ENCODE data around the gene C1orf174. TPM values are rescaled to one million over a fixed set of nuclear protein-coding genes. Genes with fewer than 3 reads are reported as not detected.

The C1orf174 gene
- total RNA-seq, 1 donor from 2014 or later: 17.3 TPM

- no peak for DNase-seq
Observed at GRCh38 chr1:3909615-3910014, 9.5 kb upstream of the C1orf174 start.

- no peak for DNase-seq
Observed at GRCh38 chr1:3908886-3909517, 8.9 kb upstream of the C1orf174 start.

DNA sequence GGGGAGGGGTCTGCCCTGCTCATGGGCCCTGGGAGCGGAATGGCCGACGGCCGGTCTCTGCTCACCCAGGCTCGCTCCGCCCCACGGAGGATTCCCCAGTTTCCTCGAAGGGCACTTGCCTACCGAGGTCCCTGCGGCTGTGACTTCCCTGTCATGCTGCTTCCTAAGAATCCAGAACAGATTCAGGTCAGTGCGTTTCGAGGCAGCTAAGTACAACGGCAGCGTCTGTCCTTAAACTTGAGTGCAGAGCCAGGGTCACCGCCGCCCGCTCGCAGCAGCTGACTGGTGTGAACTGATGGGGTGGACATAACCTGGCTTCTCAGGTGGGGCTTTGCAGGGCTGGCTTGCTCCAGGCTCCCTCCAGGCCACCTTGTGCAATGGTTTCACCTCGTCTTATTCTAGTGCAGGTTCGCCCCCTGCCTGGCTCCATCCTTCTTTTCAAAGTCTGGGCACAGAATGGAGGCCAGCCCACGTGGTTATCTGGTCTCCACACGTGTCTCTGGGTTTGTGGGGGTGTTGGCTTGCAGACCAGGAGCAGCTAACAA is 7.6 kb upstream of the C1orf174 start:
- DNase-seq: no peak

DNA sequence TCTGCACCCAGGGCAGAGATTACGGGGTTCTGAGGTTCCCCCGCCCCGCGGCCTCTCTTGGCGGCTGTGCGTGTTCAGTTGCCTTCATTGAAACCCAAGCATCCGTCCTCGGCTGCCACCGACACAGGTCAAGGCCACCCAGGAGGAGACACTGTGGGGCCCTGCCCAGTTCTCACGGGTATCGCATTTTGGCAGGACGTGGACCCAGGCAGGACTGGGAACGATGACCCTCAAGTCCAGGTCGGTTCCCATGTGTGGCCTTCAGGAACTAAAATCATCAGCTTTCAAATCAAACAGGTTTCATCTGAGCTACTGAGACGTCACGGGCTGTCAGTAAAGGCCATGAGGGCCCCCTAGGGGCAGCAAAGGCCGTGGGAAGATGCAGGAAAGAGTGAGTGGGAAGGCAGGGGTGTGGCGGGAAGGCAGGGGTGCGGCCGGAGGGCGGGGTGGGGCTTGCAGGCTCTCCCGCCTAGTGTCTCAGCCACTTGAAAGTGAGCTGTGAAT is 7.0 kb upstream of the C1orf174 start:
- DNase-seq: no peak

DNA sequence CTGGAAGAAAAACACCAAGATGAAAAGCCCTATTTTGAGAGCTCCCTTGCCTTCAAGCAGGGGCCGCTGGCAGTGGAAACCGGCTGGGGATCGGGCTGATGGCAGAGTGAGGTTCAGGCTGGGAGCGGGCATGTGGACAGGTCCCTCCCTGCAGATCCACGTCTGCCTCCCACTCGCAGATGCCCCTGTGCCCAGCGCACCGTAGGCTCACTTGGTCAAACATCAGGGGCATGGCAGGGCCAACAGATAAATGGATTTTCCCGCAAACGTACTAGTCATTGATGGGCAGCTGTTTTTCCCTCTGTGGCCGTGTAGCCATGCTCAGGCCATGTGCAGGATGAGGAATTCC is 6.6 kb upstream of the C1orf174 start:
- no peak for DNase-seq

GRCh38 chr1:3905953-3906671 is 6.0 kb upstream of the C1orf174 start:
- no peak for DNase-seq

- no peak for DNase-seq
Observed at GRCh38 chr1:3905266-3905952, 5.3 kb upstream of the C1orf174 start.

DNA sequence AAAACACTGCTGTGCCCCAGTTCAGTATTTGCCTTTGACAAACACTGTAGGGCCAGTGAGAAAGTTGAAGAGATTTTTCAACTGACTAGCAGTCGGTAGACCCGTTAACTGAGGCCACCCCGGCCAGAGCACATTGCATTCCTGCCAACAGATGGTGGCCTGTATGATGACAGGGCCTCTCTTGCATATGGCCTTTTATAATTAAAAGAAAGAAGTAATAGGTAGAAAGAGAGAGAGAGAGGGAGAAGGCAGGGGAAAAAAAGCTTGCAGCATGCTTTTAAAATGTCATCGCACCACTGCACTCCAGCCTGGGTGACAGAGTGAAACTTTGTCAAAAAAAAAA is 4.7 kb upstream of the C1orf174 start:
- no peak for DNase-seq

DNA sequence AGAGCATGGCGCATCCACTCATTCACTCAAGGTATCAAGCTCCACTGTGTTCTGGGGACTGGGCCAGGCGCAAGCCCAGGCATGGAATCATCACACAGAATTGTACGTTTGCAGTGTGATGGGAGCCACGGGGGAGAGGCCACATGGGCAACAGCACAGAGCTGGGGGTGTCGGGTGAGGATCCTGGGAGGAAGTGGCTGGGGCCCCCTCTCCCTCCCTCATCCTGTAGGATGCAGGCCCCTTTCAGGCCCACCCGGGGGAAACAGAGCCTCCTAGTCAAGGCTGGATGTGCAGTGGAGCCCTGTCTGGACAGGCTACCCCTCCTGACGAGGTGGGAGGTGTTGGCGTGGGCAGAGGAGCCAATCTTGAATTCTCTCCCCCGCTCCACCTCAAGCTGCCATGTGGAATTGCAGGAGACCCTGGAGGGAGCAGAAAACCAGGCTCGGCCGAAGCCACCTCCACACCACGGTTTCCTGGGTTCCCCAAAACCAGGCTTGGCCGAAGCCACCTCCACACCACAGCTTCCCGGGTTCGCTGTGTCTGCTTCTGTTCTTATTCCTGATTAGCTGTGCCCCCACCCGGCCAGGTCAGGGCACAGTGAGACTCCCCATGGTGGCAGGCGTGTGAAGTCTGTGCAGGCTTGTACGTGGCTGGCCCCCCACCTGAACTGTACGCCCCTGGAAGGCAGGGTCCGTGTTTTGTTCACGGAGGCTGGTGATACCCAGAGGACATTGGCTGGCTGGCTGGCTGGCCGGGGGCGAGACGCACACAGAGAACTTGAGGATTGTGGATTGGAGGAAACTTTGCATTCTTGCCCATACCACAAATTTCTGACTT is 4.2 kb upstream of the C1orf174 start:
- no peak for DNase-seq

DNA sequence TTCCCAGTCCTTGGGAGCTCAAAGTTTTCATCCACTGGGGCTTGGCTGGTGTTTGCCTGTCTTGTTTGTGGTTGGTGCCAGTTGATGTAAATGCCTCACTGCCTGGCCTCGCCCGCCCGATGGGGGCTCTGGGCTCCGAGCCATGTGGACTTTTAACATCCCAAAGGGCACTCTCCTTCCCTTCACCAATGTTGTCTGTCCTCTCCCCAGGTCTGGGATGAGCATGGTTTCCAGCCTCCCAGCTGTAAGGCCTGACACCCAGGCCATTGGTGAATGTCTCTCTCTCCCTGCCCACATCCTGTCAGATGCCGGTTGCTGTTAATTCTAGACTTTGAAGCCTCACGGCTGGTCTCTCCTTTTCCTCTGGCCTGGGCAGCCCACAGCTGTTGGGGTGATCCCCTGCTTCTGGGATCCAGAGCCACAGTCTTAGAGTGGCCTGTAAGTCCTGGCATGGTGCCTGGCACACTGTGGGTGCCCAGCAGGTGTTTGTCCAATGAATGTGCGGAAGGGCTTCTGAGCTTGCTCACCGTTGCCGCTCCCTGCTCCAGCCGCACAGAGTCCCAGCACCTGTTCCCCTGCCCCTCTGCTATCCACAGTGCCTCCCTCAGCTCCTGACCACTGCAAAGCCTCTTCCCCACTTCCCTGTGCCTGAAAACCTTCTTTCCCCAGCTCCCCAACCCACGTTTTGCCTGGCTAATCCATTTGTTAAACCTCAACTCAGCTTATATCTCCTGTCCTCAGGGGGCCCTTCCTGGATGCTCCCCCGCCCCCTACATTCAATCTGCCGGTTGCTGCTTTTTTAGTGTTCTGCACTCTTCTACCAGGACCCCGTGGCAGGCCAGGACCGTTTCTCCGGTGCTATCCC is 3.3 kb upstream of the C1orf174 start:
- DNase-seq: no peak

GRCh38 chr1:3902571-3903091 is 2.6 kb upstream of the C1orf174 start:
- peak; percentile 30 for DNase-seq

- no peak for DNase-seq
Observed at GRCh38 chr1:3902111-3902511, 2.0 kb upstream of the C1orf174 start.

- peak; percentile 92 for DNase-seq
Observed at GRCh38 chr1:3900969-3901529, 977 bp upstream of the C1orf174 start.

DNA sequence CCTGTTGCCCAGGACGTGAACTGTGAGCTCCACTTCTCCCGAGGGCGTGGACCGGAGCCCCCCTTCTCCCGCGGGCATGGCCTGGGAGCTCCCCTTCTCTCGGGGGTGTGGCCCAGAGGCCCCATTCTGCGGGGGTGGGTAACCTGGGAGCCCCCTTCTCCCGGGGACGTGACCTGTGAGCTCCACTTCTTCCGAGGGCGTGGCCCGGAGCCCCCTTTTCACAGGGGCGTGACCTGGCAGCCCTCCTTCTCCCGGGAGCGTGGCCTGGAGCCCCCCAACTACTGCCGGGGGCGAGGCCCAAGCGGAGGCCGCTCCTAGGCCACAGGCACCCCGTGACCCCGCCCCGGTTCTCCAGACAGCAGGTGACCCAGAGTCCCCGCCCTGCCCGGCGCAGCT is 320 bp downstream of the C1orf174 start:
- no peak for DNase-seq

DNA sequence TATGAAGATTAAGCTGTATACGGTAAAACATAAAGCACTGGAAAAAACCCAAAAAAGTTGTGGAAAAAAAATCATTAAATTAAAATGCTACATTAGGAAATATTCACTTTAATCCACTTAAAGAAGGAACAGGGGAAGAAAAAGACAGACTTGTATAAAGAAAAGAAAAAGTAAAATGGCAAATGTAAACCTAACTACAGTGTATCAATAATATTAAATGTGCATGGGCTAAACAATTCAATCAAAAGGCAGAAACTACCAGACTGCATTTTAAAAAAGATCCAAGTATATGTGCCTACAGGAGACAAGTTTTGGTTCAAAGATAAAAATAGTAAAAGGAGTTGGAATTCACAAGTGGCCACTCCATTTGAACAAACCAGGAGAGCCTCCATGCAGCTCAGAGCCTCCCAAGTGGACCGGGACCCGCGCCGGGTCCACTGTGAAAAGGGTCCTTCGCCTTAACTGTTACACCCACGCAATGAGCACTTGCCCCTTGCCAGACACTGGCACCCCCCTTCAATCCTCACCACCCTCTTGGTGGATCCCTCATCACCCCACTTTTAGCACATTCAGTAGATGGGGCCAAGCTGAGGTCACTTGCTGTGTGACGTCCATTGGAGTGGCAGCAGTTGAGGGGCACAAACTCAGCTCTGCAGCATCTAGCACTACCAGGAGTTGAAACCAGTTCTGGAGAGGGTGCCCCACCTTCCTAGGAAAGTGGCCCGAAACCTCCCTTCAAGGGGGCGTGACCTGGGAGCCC is 898 bp downstream of the C1orf174 start:
- DNase-seq: no peak

DNA sequence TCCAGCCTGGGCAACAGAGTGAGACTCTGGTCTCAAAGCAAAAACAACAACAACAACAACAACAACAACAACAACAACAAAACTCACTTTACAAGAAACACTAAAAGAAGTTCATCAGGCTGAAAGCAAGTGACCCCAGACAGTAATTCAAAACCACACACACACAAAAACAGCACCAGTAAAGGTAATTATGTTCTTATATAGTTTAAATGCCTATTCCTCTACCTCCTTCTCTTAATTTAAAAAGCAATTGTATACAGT is 1.7 kb downstream of the C1orf174 start:
- DNase-seq: no peak

DNA sequence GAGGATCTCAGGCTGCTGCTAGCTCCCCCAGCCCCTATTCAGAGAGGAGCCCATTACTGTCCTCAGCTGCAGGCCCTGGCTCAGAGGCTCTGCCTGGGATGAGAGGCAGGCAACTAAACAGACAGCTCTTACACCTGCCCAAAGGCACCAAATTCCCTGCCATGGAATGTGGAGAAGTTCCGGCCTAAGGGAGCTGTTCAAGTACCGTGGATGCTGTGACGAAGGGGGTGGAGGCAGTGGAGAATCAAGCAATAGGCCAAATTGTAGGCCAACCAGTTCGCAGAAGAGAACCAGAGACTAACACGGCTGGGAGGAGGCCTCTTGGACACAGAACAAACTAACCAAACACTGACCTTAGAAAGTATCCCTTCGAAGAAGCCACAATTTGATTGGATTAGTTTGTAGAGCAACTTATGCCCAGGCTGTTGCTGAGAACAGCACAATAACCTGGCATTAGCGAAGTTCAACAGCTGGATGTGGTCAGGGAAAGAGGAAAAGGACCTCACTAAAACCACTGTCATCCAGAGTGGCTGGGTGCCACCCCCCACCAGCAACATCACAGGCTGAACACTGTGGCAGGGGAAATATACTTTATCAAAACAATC is 3.6 kb downstream of the C1orf174 start:
- no peak for DNase-seq

GRCh38 chr1:3895951-3896325 is 4.1 kb downstream of the C1orf174 start:
- no peak for DNase-seq

GRCh38 chr1:3895279-3895950 is 4.7 kb downstream of the C1orf174 start:
- DNase-seq: no peak

All from occipital lobe (tissue), 2 donors.